ENCODE results near the gene TSHZ2.

The TSHZ2 gene

GRCh38 chr20:53045941-53046340 lies 73.8 kb downstream of the TSHZ2 start:
- H3K4me3 ChIP-seq (IDR thresholded peaks at IDR 0.05; ENCODE audit: insufficient read depth, low read depth, low read length) = no peak overlapping the region
- H4K20me1 ChIP-seq (ENCODE audit: insufficient read depth) = no peaks in the 10 kb centered on the region
- H3K36me3 ChIP-seq (ENCODE audit: insufficient read depth) = no peaks in the 10 kb centered on the region
- no peak overlapping the region for H3K9ac ChIP-seq
- no peaks in the 10 kb centered on the region for H3K4me1 ChIP-seq (ENCODE audit: low read depth, poor library complexity, severe bottlenecking)
- H3K27ac ChIP-seq = no peak overlapping the region
- no peaks in the 10 kb centered on the region for H3K27me3 ChIP-seq (ENCODE audit: insufficient read depth, low read depth)
- H3K79me2 ChIP-seq (ENCODE audit: insufficient read depth, low read depth) = no peaks in the 10 kb centered on the region
- no peak for TF ChIP-seq CTCF (conservative IDR thresholded peaks at IDR 0.05; ENCODE audit: low read depth, low read length)
- H2AFZ ChIP-seq (ENCODE audit: low read depth) = no peak overlapping the region
- H3K4me2 ChIP-seq = no peak overlapping the region

GRCh38 chr20:53047203-53047602 lies 75.0 kb downstream of the TSHZ2 start:
- no peaks in the 10 kb centered on the region for H3K27me3 ChIP-seq (ENCODE audit: insufficient read depth, low read depth)

GRCh38 chr20:53048387-53048786 lies 76.2 kb downstream of the TSHZ2 start:
- TF ChIP-seq CTCF (conservative IDR thresholded peaks at IDR 0.05; ENCODE audit: low read depth, low read length) = no peak
- no peak overlapping the region for H3K27ac ChIP-seq
- H3K4me1 ChIP-seq (ENCODE audit: low read depth, poor library complexity, severe bottlenecking) = no peaks in the 10 kb centered on the region
- no peaks in the 10 kb centered on the region for H3K27me3 ChIP-seq (ENCODE audit: insufficient read depth, low read depth)
- H2AFZ ChIP-seq (ENCODE audit: low read depth) = no peak overlapping the region
- H3K36me3 ChIP-seq (ENCODE audit: insufficient read depth) = no peaks in the 10 kb centered on the region
- H3K4me3 ChIP-seq (IDR thresholded peaks at IDR 0.05; ENCODE audit: insufficient read depth, low read depth, low read length) = no peak overlapping the region
- H3K9ac ChIP-seq = no peak overlapping the region
- no peaks in the 10 kb centered on the region for H3K79me2 ChIP-seq (ENCODE audit: insufficient read depth, low read depth)
- H4K20me1 ChIP-seq (ENCODE audit: insufficient read depth) = no peaks in the 10 kb centered on the region
- H3K4me2 ChIP-seq = no peak overlapping the region

More at GRCh38 chr20:53047203-53047602, 75.0 kb downstream of the TSHZ2 start:
- TF ChIP-seq CTCF (conservative IDR thresholded peaks at IDR 0.05; ENCODE audit: low read depth, low read length) = no peak
- H3K4me3 ChIP-seq (IDR thresholded peaks at IDR 0.05; ENCODE audit: insufficient read depth, low read depth, low read length) = no peak overlapping the region
- H3K4me1 ChIP-seq (ENCODE audit: low read depth, poor library complexity, severe bottlenecking) = no peaks in the 10 kb centered on the region
- H3K27ac ChIP-seq = no peak overlapping the region
- no peaks in the 10 kb centered on the region for H4K20me1 ChIP-seq (ENCODE audit: insufficient read depth)
- H3K79me2 ChIP-seq (ENCODE audit: insufficient read depth, low read depth) = no peaks in the 10 kb centered on the region
- H3K36me3 ChIP-seq (ENCODE audit: insufficient read depth) = no peaks in the 10 kb centered on the region
- no peak overlapping the region for H2AFZ ChIP-seq (ENCODE audit: low read depth)
- H3K9ac ChIP-seq = no peak overlapping the region
- H3K4me2 ChIP-seq = no peak overlapping the region

GRCh38 chr20:53050338-53050737 lies 78.2 kb downstream of the TSHZ2 start:
- Histone ChIP-seq H3K79me2 (ENCODE audit: insufficient read depth, low read depth) (no peaks in the 10 kb centered on the region), H3K4me2 (no peak overlapping the region), H3K4me1 (ENCODE audit: low read depth, poor library complexity, severe bottlenecking) (no peaks in the 10 kb centered on the region), H3K27me3 (ENCODE audit: insufficient read depth, low read depth) (no peaks in the 10 kb centered on the region), H3K36me3 (ENCODE audit: insufficient read depth) (no peaks in the 10 kb centered on the region), H4K20me1 (ENCODE audit: insufficient read depth) (no peaks in the 10 kb centered on the region), H3K9ac (no peak overlapping the region), H3K27ac (no peak overlapping the region), H3K4me3 (IDR thresholded peaks at IDR 0.05; ENCODE audit: insufficient read depth, low read depth, low read length) (no peak overlapping the region), H2AFZ (ENCODE audit: low read depth) (no peak overlapping the region)
- no peak for TF ChIP-seq CTCF (conservative IDR thresholded peaks at IDR 0.05; ENCODE audit: low read depth, low read length)
